Measurements from ENCODE around the gene RGS3. TPM values are rescaled to one million over a fixed set of nuclear protein-coding genes. Genes with fewer than 3 reads are reported as not detected.
A peak's percentile ranks its signal among the peaks of the same experiment; 100 is the strongest.

The RGS3 gene
- total and polyA plus RNA-seq, 10 of the 15 experiments (the other 5 are each of a cell fraction or from before 2014, with no cell fraction given), result 2.9 to 138 (median 28.8) TPM

- no peaks in the 10 kb centered on the region; the same call in 1 of the 2 replicates for H4K20me1 ChIP-seq (ENCODE audit: control insufficient read depth, insufficient read depth)
These were observed 128.5 kb downstream of the RGS3 start for GRCh38 chr9:113591899-113592625.

More at GRCh38 chr9:113591899-113592625, 128.5 kb downstream of the RGS3 start:
- no peaks in the 10 kb centered on the region for H3K9me3 ChIP-seq (replicated peaks; ENCODE audit: control insufficient read depth, insufficient read depth, low read length)
- H3K79me2 ChIP-seq (ENCODE audit: control insufficient read depth, insufficient read depth, low read length), result no peaks in the 10 kb centered on the region; the same call in 1 of the 2 replicates
- no TSS peak for BruUV-seq (replicated peaks)
- ChIA-PET SMC1A (ENCODE audit: uncharacterized antibody, unreplicated experiment) (interaction anchor here (0.7 to 12.4 kb wide), 22 partner anchors 8 to 317 kb away, joined by 3 to 270 read pairs (median 4); partner anchors contain the start of genes CDC26 and PRPF4), RAD21 (ENCODE audit: unreplicated experiment) (interaction anchor here (0.6 to 11.4 kb wide), 25 partner anchors 10 to 410 kb away, joined by 3 to 290 read pairs (median 4); partner anchors contain the start of genes C9orf43, CDC26, POLE3 and PRPF4), CTCF (interaction anchor here (0.6 to 18.0 kb wide), 43 partner anchors 8 to 317 kb away, joined by 3 to 565 read pairs (median 5); partner anchors contain the start of genes ALAD, CDC26, HDHD3 and PRPF4), POLR2A (interaction anchor here (1.0 to 1.7 kb wide), 5 partner anchors 8 to 63 kb away, joined by 3 to 7 read pairs (median 5); no protein-coding TSS in a partner anchor)
- no peak overlapping the region for H3K9ac ChIP-seq (ENCODE audit: control insufficient read depth, insufficient read depth, low read length)
- ATAC-seq (peak; percentile 2; the same call in 2 of the 3 replicates), DNase-seq (ENCODE audit: low read depth, low spot score) (no peak), FAIRE-seq (no peak)
- in situ Hi-C loops (cut with MboI), result no loop called here
- peaks cover 29% of the 10 kb centered on the region for H3K4me1 ChIP-seq (ENCODE audit: control insufficient read depth, insufficient read depth, low read length)
- TF ChIP-seq EGR1 (IDR thresholded peaks at IDR 0.05; ENCODE audit: borderline replicate concordance in 1 of 2, low read depth in 2 of 2, low read length in 2 of 2), result no peak
- TF ChIP-seq SREBF1 (IDR thresholded peaks at IDR 0.05; ENCODE audit: low read length), result no peak
- 0 out of 2 replicates have a peak, but pooled peaks have one; percentile 12 for TF ChIP-seq E2F4 (IDR thresholded peaks at IDR 0.05; ENCODE audit: low read depth, low read length)
- TF ChIP-seq ESRRA (IDR thresholded peaks at IDR 0.05; ENCODE audit: low read length), result no peak
- no peak for TF ChIP-seq FOXM1 (IDR thresholded peaks at IDR 0.05; ENCODE audit: low read depth, low read length)
- 0 out of 2 replicates have a peak, but pooled peaks have one; percentile 35 for TF ChIP-seq POLR2AphosphoS5 (IDR thresholded peaks at IDR 0.05; ENCODE audit: low read length)
- H2AFZ ChIP-seq (ENCODE audit: control insufficient read depth, low read depth, low read length), result no peak overlapping the region
- intact Hi-C loops (cut with micrococcal nuclease; ENCODE audit: unreplicated experiment), result loop anchor here (1.0 kb wide), 1 partner anchor 63 kb away; no protein-coding TSS in a partner anchor
- H3K4me2 ChIP-seq (ENCODE audit: control insufficient read depth, insufficient read depth), result no peak overlapping the region; the same call in 1 of the 2 replicates
- 84% methylated on average over 7 of the region's 7 CpGs for WGBS (ENCODE audit: insufficient coverage, insufficient replicate concordance, low lambda C conversion rate, missing lambda C conversion rate)
- no peak overlapping the region for H3K4me3 ChIP-seq
- H3K27ac ChIP-seq (ENCODE audit: control insufficient read depth, insufficient read depth), result no peak overlapping the region
- H3K36me3 ChIP-seq (ENCODE audit: control insufficient read depth in 2 of 2, insufficient read depth in 2 of 2, low read length in 1 of 2), result peaks cover 12 to 24% of the 10 kb centered on the region in 2 experiments; a peak in 3 of 4 replicates
- H3K27me3 ChIP-seq (replicated peaks in 1 of 2; ENCODE audit: control insufficient read depth in 2 of 2, insufficient read depth in 2 of 2, low read length in 1 of 2), result no peaks in the 10 kb centered on the region

All from GM12878 (cell line).